Hematopoietic multipotent progenitor cell treated with erythropoietin and hydrocortisone succinate and interleukin-3 and kit ligand, for 6 days (in vitro differentiated cells): ENCODE measurements around the gene METTL26.

Experiments
- DNase-seq: peaks from one replicate; pipeline ENCODE4 v3.0.0-alpha.2; 2015

METTL26 gene

DNA sequence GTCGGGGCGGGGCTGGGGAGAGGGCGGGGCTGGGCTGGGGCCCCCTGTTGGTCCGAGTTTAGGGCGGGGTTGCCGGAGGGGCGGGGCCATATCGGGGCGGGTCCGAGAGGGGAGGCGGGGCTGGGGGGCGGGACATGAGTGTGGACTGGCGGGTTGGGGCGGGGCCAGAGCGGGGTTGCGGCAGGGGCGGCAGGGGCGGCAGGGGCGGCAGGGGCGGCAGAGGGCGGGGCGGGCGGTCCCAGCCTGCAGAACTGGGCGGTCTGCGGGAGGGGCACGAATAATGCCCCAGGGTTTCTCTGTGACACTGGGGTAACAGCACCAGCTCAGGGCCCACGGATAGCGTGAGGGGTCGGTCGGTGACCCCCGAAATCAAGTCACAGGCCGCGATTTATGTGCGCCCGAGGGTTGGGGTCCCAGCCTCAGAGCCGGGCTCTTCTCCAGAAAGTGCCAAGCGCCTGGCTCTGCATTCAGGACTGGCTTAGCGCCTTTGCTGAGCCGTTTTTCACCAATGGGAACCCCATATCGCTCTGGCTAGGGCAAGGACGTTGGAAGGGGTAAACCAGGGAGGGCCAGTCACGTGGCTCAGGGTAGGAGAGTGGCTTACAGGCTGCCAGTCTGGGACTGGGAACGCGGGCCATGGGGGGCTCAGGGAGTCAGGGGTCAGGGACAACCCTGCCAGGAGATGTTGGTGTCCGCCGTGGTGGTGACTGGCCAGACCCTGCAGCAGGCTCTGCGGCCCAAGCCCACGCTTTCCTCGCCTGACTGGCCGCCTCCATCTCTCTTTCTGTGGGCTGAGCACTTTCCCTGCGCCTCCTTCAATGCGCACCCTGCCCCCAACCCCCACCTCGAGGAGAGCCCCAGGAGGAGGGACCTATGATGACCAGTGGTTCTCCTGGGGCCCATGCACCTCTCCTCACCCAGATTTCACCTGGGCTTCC, 1.2 kb upstream of the METTL26 start:
- peak; percentile 95 for DNase-seq

DNA sequence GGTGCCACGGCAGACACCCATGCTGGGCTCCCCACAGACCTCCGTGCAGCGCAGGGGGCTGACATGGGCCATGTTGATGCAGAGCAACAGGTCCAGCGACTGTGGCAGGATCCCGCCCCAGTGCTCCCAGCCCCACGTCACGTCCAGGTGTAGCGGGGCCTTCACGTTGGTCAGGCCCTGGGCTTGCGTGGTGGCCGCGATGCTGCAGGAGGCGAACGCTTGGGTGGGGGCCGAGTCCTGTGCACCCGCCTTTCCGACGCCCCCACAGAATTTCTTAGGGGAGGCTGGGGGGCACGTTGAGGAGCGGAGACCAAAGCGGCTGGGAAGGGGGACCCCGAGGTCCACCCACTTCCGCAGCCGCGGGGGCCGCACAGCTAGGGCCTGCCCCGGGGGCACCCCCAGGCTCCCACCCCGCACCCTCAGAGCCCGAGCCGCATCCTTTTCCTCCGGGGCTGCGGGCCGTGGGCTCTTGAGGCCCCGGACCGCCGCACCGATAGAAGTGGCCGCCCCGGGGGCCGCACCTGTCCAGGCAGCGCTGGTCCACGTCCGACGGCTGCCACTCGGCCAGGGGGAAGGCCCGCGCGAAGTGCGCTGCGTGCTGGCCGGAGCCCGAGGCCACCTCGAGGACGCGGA, 416 bp downstream of the METTL26 start:
- no peak for DNase-seq

GRCh38 chr16:634996-635395, 1.1 kb downstream of the METTL26 start:
- DNase-seq: no peak

DNA sequence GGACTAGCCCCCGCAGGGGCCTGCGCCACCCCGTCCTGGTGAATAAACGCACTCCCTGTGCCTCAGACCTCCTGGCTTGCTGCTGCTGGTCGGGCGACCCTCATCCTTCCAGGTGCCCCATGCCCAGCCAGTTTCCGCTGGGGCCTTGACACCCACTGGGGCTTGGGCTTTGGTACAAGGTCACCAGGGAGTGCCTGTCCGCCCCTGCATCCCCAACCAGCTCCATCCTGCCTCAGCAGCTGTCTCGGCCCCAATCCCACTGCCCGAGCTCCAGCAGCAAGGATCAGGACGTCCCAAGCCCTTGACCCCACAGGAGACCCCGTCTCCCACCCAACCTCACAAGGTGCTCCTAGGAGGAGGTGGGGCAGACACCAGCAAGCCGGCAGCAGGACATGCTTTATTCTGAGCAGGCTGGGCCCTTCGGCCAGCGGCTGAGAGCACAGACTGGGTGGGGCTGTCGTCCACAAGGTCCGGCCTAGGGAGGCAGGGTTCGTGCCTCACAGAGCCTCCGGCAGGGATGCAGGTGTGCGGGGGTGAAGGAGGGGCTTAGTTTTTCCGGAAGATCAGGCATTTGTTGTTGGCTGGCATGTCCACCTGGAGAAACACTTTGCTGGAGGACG, 1.9 kb downstream of the METTL26 start:
- no peak for DNase-seq

GRCh38 chr16:633336-634050, 2.6 kb downstream of the METTL26 start:
- no peak for DNase-seq

DNA sequence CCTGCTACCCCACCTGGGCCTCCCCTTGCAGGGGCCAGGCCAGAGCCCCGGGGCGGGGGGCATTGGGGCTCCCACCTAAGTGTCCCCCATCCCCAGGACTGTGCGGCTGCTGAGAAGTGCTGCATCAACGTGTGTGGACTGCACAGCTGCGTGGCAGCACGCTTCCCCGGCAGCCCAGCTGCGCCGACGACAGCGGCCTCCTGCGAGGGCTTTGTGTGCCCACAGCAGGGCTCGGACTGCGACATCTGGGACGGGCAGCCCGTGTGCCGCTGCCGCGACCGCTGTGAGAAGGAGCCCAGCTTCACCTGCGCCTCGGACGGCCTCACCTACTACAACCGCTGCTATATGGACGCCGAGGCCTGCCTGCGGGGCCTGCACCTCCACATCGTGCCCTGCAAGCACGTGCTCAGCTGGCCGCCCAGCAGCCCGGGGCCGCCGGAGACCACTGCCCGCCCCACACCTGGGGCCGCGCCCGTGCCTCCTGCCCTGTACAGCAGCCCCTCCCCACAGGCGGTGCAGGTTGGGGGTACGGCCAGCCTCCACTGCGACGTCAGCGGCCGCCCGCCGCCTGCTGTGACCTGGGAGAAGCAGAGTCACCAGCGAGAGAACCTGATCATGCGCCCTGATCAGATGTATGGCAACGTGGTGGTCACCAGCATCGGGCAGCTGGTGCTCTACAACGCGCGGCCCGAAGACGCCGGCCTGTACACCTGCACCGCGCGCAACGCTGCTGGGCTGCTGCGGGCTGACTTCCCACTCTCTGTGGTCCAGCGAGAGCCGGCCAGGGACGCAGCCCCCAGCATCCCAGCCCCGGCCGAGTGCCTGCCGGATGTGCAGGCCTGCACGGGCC, 3.4 kb downstream of the METTL26 start:
- DNase-seq: no peak

DNA sequence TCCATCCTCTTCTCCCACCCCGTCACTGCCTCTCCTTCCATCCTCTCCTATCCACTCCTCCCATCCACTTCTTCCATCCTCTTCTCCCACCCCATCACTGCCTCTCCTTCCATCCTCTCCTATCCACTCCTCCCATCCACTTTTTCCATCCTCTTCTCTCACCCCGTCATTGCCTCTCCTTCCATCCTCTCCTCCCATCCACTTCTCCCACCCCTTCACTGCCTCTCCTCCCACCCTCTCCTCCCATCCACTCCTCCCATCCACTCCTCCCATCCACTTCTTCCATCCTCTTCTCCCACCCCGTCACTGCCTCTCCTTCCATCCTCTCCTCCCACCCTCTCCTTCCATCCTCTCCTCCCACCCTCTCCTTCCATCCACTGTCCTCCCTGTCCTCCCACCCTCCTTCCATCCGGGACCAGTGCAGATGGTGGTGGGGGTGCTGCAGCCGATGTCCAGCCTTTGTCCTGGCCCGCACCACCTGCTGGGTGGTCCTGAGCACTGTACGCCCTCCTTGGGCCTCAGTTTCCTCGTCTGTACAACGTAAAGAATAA, 4.2 kb downstream of the METTL26 start:
- no peak for DNase-seq

DNA sequence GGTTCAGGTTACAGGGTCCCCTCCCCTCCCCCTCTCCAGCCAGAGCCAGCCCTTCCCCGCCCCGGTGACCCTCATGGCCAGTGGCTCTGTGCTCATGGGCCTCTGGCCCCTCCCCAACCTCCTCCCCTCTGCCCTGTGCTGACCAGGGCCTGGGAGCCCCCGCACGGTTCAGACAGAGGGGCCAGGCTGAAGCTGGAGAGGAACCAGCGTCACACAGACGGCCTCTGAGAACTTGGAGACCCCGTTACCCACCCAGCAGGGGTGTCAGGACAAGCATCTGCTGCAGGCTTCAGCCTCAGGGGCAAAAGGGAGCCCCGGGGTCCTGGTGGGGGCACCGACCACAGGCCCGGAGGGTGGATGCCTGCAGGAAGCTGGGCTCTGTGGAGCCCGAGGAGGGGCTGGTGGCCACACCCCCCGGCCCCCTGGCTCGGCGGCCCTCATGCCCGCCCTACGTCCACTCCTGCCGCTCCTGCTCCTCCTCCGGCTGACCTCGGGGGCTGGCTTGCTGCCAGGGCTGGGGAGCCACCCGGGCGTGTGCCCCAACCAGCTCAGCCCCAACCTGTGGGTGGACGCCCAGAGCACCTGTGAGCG, 5.2 kb downstream of the METTL26 start, which contains the start of gene WFIKKN1:
TSS of gene WFIKKN1 (plus strand) at position 171 of the 591 bp plus-strand sequence. CDS start at position 440, 269 bp downstream.
- no peak for DNase-seq

DNA sequence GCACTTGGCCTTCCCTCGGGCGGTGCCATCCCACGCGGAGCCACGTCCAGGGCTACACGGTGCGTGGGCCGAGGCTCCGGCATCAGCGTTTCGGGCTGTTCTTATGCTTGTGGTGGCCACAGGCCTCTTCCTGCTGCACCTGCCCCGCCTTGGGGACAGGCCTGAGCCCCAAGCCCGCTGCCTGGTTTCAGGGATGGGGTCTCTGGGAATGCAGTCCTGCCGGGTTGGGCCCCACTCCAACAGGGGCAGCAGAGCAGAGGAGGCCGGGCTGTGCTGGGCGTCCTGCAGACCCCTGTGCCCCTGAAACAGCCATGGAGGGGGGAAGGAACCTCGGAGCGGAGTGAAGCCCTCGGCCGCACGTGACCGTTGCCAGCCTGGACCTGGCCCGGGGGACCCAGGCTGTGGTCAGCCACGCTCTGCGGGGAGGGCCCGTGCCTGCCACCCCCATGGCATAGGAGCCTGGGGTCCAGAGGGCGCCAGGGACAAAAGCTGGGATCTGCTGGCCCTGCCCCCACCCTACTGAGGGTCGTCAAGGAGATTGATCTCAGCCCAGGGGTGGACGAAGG, 5.8 kb downstream of the METTL26 start:
- DNase-seq: no peak

DNA sequence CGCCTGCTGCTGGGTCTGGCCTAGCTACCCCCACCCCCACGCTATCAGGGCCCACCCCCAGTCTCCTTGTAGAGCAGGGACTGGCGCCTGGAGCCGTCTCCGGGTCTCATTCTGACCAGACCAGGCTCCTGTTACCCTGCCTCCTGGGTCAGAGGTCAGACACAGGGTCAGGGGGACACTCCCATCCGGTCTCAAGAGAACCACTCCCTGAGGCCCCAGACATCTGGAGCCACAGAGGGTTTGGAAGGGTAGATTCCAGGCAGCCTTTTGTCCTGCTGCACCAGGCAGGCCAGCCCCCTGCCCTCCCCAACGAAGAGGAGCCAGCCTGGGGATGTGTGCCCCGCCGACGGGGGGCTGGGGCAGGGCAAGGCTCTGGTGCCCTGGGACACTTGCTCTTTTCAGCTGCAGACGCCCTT, 6.3 kb downstream of the METTL26 start:
- no peak for DNase-seq

DNA sequence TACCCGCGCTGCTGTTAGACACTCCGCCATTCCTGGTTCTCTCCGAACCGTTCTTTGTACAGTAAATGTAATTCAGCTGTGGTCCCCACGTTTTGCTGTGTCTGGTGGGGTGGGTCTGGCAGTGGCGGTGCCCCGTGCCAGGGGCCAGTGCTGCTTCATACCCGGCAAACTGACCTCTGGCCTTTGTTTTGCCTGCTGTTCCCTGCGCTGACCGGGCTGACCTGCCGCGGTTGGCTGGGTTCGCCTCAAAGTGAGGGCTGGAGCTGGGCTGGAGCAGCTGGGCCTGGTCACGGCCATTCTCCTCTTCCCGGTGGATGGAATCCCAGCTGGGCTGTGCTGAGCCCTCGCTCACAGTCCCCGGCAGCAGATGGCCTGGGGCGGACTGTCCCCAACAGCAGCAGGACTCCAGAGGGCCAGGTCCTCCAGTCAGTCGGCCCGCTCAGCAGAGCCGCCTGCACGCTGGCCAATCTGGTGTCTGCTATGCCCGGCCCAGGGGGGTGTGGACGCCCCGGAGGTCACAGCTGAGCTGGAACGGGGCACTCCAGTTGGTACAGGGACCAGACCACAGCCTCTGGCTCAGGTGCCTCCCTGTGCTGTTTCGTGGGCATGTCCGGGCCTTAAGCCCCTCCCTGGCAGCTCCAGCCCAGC, 6.8 kb downstream of the METTL26 start:
- no peak for DNase-seq

- DNase-seq: no peak
Measured at GRCh38 chr16:628321-629061, 7.6 kb downstream of the METTL26 start.

GRCh38 chr16:627454-628239, 8.5 kb downstream of the METTL26 start:
- no peak for DNase-seq

GRCh38 chr16:626787-627453, 9.2 kb downstream of the METTL26 start:
- DNase-seq: no peak

DNA sequence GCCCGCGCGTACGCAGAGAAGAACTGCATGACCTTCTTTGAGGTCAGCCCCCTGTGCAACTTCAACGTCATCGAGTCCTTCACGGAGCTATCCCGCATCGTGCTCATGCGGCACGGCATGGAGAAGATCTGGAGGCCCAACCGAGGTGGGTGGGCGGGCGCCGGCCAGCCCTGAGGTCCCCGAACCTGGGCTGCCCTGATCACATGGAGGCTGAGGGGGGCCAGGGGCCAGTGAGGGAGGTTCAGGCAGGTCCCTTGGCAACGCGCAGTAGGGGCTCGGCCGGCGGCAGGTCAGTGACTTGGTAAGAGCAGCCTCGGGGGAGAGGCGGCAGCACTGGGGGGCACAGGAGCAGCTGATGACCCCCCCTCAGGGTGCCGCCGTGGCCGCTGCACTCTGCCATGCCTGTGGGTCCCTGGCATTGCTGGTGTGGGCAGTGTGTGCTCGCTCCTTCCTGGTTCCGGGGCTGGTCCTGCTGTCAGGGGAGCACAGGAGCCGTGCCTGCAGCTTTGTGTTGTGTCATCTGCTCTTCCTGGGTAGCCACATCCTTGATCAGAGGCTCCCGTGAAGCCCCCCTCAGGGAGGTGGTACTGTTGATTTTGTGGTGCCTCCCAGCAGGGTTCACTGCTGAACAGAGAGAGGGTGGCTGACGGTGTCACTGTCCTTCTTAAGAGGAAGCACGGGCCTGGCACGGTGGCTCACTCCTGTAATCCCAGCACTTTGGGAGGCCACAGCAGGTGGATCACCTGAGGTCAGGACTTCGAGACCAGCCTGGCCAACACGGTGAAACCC, 9.9 kb downstream of the METTL26 start:
- DNase-seq: no peak

- DNase-seq: no peak
Measured at GRCh38 chr16:625117-625976, 10.8 kb downstream of the METTL26 start.
